GM13977 (cell line): ENCODE data around the gene NRAP.

Source experiments
- DNase-seq: peaks from one replicate; pipeline ENCODE4 v3.0.0; 2012; ENCODE audit warnings: low spot score
- in situ Hi-C: fragments of 300-500 bp; cut with MboI; formaldehyde crosslinking; loops from one replicate; pipeline ENCODE4 v1.12.0; 2022; ENCODE audit warnings: low sequenced_read_pairs, low pct_unique_long_range_greater_than_20kb, mixed read lengths, inconsistent platforms; ENCODE audit not compliant: unreplicated experiment
- TF ChIP-seq, protein P1 (sequence below): IDR thresholded peaks from 2 replicates; pipeline ENCODE4 v1.5.1; 2012; ENCODE audit warnings: mild to moderate bottlenecking, control low read depth; ENCODE audit not compliant: insufficient read depth; ENCODE audit errors: extremely low read depth, missing control alignments

NRAP gene

DNA sequence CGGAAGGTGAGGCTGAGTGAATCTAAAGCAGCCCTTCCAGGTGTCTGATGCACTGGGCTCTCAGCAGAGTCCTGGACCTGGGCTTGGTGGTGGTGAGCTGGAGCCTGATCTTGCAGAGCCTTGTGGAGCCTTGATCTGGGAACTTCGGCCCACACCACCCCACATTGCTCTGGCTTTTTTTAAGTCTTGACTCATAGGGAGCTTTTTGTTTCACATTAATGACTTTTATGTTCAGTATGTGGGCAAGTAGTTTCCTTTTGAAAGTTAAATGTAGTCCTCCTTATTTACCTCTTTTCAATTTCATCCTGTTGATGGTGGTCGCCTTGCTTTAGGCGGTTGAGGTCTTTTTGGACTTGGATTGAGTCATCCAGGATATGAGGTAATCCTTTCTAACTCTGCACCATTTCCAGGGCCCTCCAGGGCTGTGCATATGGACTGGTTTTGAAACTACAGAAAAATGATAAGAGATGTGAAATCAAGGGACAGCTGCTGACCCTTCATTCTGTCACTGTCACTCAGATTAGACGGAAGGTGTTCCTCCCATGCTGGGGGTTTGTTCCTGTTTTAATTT, 2.9 kb upstream of the NRAP start:
- peak; percentile 54 for DNase-seq
- in situ Hi-C loops, result no loop called here
- TF ChIP-seq, protein P1, sequence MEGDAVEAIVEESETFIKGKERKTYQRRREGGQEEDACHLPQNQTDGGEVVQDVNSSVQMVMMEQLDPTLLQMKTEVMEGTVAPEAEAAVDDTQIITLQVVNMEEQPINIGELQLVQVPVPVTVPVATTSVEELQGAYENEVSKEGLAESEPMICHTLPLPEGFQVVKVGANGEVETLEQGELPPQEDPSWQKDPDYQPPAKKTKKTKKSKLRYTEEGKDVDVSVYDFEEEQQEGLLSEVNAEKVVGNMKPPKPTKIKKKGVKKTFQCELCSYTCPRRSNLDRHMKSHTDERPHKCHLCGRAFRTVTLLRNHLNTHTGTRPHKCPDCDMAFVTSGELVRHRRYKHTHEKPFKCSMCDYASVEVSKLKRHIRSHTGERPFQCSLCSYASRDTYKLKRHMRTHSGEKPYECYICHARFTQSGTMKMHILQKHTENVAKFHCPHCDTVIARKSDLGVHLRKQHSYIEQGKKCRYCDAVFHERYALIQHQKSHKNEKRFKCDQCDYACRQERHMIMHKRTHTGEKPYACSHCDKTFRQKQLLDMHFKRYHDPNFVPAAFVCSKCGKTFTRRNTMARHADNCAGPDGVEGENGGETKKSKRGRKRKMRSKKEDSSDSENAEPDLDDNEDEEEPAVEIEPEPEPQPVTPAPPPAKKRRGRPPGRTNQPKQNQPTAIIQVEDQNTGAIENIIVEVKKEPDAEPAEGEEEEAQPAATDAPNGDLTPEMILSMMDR, result no peak

DNA sequence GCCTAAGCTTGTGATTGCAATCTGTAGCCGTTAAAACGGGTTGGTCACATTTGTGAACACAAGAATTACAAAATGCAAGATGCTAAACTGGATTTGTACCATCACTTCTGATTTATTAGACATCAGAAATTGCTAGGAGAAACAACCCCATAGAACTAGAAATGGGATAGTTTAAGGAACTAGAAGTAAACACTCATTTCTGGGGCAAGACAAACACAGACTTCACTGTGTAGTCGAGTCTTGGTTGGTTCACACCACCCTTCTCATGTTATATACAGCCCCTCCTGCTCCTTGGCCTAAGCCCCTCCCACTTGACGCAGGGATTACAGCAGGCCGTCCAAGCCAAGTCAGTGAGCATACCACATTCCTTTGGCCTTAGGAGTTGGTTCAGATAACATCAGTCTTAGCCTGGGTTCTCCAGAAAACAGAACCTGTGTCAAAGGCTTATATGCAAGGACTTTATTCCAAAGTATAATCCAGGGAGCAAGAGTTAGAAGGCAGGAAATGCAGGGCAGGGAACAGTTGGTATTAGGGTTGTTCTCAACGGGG, 2.0 kb upstream of the NRAP start:
- TF ChIP-seq, protein P1, result no peak
- DNase-seq, result no peak
- in situ Hi-C loops, result no loop called here

DNA sequence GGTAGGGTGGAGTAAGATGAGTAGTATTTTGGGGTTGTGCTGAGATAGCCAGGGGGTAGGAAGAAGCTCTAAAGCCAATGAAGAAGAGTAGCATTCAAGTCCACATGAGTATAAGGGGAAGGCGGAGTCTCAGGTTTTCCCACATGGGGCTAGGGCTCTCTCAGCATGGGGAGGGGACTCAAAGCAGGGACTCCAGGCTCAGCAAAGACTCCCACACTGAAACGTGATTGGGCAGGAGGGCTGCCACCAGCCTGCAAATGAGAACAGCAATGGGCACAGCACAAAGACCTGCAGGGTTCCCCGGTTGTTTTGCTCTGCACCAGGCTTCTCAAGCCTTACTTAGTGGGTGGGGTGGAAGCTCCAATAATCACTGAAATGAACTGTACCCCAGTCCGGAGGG, 1.5 kb upstream of the NRAP start:
- TF ChIP-seq, protein P1, result no peak
- DNase-seq, result no peak
- in situ Hi-C loops, result no loop called here

- DNase-seq, result no peak
- in situ Hi-C loops, result no loop called here
- TF ChIP-seq, protein P1, result no peak
Observed at GRCh38 chr10:113663142-113663541, 699 bp downstream of the NRAP start.

GRCh38 chr10:113661332-113661731, 2.5 kb downstream of the NRAP start:
- DNase-seq, result no peak
- in situ Hi-C loops, result no loop called here
- TF ChIP-seq, protein P1, result no peak

- DNase-seq, result no peak
- in situ Hi-C loops, result no loop called here
- TF ChIP-seq, protein P1, result no peak
Observed at GRCh38 chr10:113657544-113657943, 6.3 kb downstream of the NRAP start.
